ENCODE data around the gene LAMA5.

DNA sequence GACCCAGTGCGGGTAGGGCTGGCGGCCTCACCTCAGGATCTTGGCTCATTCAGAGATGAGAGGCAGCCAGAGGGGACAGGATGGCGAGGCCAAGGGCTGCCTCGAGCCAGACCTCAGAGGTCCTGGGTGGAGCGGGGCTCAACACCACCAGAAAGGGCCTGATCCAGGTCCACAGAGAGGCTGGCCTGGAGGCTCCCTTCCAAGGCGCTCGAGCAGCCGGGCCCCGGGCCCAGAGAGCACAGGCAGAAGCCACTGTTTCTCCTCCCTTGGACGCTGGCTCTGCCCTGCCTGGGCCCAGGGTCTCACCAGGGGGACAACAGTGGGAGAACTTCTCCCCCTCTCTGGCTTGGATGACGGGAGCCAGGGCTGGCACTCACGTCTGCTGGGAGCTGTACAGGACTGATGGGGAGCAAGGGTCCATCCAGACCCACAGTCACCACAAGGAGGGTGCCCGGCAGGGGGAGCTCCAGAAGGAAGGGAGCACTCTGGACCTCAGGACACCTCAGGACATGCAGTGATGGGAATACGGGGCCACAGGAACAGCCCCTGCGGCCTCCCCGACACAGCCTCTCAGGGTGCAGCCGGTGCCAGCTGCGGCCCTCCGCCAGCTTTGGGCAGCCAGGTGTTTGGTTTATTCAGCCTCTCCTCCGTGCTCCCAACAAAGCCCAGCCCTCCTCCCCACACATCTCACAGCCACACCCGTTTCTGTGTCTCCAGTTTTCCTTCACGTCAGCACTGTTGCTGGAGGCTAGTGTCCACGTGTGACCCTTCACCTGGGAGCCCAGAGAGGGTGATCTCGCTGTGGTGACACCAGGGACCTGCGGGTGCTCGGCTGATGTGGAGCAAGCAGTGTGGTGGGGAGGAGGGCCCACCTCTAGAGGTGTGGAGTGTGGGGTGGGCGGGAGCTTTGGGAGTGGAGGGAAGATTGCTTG is 28.5 kb upstream of the LAMA5 start:
- no peak for TF ChIP-seq POLR2AphosphoS5 (IDR thresholded peaks at IDR 0.05; ENCODE audit: low read depth, low read length)
- TF ChIP-seq, protein P1, sequence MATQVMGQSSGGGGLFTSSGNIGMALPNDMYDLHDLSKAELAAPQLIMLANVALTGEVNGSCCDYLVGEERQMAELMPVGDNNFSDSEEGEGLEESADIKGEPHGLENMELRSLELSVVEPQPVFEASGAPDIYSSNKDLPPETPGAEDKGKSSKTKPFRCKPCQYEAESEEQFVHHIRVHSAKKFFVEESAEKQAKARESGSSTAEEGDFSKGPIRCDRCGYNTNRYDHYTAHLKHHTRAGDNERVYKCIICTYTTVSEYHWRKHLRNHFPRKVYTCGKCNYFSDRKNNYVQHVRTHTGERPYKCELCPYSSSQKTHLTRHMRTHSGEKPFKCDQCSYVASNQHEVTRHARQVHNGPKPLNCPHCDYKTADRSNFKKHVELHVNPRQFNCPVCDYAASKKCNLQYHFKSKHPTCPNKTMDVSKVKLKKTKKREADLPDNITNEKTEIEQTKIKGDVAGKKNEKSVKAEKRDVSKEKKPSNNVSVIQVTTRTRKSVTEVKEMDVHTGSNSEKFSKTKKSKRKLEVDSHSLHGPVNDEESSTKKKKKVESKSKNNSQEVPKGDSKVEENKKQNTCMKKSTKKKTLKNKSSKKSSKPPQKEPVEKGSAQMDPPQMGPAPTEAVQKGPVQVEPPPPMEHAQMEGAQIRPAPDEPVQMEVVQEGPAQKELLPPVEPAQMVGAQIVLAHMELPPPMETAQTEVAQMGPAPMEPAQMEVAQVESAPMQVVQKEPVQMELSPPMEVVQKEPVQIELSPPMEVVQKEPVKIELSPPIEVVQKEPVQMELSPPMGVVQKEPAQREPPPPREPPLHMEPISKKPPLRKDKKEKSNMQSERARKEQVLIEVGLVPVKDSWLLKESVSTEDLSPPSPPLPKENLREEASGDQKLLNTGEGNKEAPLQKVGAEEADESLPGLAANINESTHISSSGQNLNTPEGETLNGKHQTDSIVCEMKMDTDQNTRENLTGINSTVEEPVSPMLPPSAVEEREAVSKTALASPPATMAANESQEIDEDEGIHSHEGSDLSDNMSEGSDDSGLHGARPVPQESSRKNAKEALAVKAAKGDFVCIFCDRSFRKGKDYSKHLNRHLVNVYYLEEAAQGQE (IDR thresholded peaks at IDR 0.05; ENCODE audit: insufficient read depth in 1 of 2, low read depth in 2 of 2, low read length in 2 of 2) = no peak
- TF ChIP-seq SIN3A (IDR thresholded peaks at IDR 0.05; ENCODE audit: borderline replicate concordance, insufficient read depth, low read length) = no peak
- TF ChIP-seq TAF1 (IDR thresholded peaks at IDR 0.05; ENCODE audit: borderline replicate concordance, insufficient read depth, low read length) = no peak

Measured in PFSK-1 (cell line).